Trophoblast cell (in vitro differentiated cells and primary cell): Measurements from ENCODE around the gene MAPK11.

ENCODE experiments used
- DNase-seq, 2 donors: peaks; one replicate each; pipeline ENCODE4 v3.0.0-alpha.2; 2016
- H2AFZ ChIP-seq: 2 replicates; pipeline ENCODE4 v1.6.1; 2013; ENCODE audit warnings: low read length, moderate library complexity, mild to moderate bottlenecking; ENCODE audit not compliant: insufficient read depth, poor library complexity
- H2AK5ac ChIP-seq: 2 replicates; pipeline ENCODE4 v1.6.1; 2013; ENCODE audit warnings: mild to moderate bottlenecking, low read length
- H2BK120ac ChIP-seq: 2 replicates; pipeline ENCODE4 v1.6.1; 2013; ENCODE audit warnings: low read length, mild to moderate bottlenecking, moderate library complexity; ENCODE audit not compliant: insufficient read depth, poor library complexity
- H2BK12ac ChIP-seq: 2 replicates; pipeline ENCODE4 v1.6.1; 2013; ENCODE audit warnings: mild to moderate bottlenecking, low read length, moderate library complexity
- H2BK5ac ChIP-seq: 2 replicates; pipeline ENCODE4 v1.6.1; 2013; ENCODE audit warnings: low read length, low read depth, moderate library complexity, mild to moderate bottlenecking; ENCODE audit not compliant: poor library complexity
- H3K14ac ChIP-seq: 2 replicates; pipeline ENCODE4 v1.6.1; 2013; ENCODE audit warnings: mild to moderate bottlenecking, low read length
- H3K18ac ChIP-seq: 2 replicates; pipeline ENCODE4 v1.6.1; 2013; ENCODE audit warnings: mild to moderate bottlenecking, low read length
- H3K23ac ChIP-seq: 2 replicates; pipeline ENCODE4 v1.6.1; 2013; ENCODE audit warnings: low read length
- H3K27ac ChIP-seq: 2 replicates; pipeline ENCODE4 v1.5.1; 2013; ENCODE audit warnings: low read depth, mild to moderate bottlenecking, inconsistent platforms, low read length, moderate library complexity
- H3K27me3 ChIP-seq: 2 replicates; pipeline ENCODE4 v1.6.1; 2013; ENCODE audit warnings: inconsistent platforms, mild to moderate bottlenecking, low read length, moderate library complexity; ENCODE audit not compliant: insufficient read depth
- H3K36me3 ChIP-seq, 2 experiments: 1 replicate in 1 of 2; 2 replicates in 1 of 2; pipeline ENCODE4 v1.6.1; 2013; ENCODE audit warnings: low read length in 2 of 2, mild to moderate bottlenecking in 2 of 2, moderate library complexity in 1 of 2; ENCODE audit not compliant: insufficient read depth in 2 of 2, control insufficient read depth in 1 of 2
- H3K4ac ChIP-seq: 2 replicates; pipeline ENCODE4 v1.6.1; 2013; ENCODE audit warnings: low read depth, mild to moderate bottlenecking, low read length, moderate library complexity
- H3K4me1 ChIP-seq, 2 experiments: 1 replicate in 1 of 2; 2 replicates in 1 of 2; pipeline ENCODE4 v1.6.1; 2013; ENCODE audit warnings: low read length in 2 of 2, mild to moderate bottlenecking in 2 of 2, moderate library complexity in 1 of 2; ENCODE audit not compliant: insufficient read depth in 2 of 2, control insufficient read depth in 1 of 2
- H3K4me2 ChIP-seq: 2 replicates; pipeline ENCODE4 v1.6.1; 2013; ENCODE audit warnings: inconsistent platforms, mild to moderate bottlenecking, low read length, moderate library complexity
- H3K4me3 ChIP-seq: 2 replicates; pipeline ENCODE4 v1.5.1; 2013; ENCODE audit warnings: mild to moderate bottlenecking, low read depth, low read length, inconsistent platforms
- H3K79me1 ChIP-seq: one replicate; pipeline ENCODE4 v1.6.1; 2013; ENCODE audit warnings: low read length
- H3K79me2 ChIP-seq: 2 replicates; pipeline ENCODE4 v1.6.1; 2013; ENCODE audit warnings: low read length, mild to moderate bottlenecking; ENCODE audit not compliant: control insufficient read depth, insufficient read depth, poor library complexity
- H3K9ac ChIP-seq: 2 replicates; pipeline ENCODE4 v1.6.1; 2013; ENCODE audit warnings: mild to moderate bottlenecking, low read length
- H3K9me3 ChIP-seq: 2 replicates; pipeline ENCODE4 v1.6.1; 2013; ENCODE audit warnings: low read depth, mild to moderate bottlenecking, control low read depth, inconsistent platforms, low read length; ENCODE audit not compliant: insufficient read depth
- H4K12ac ChIP-seq: 2 replicates; pipeline ENCODE4 v1.6.1; 2013; ENCODE audit warnings: low read depth, mild to moderate bottlenecking, low read length, moderate library complexity
- H4K8ac ChIP-seq: 2 replicates; pipeline ENCODE4 v1.6.1; 2013; ENCODE audit warnings: low read depth, mild to moderate bottlenecking, low read length, moderate library complexity
- H4K91ac ChIP-seq: one replicate; pipeline ENCODE4 v1.6.1; 2013; ENCODE audit warnings: low read depth, mild to moderate bottlenecking, low read length, moderate library complexity
- WGBS: extraction: QIAGEN DNeasy Blood & Tissue Kit; methylation state at CpG from one replicate; pipeline ENCODE4 v1.1.7; 2013; ENCODE audit warnings: missing lambda C conversion rate; ENCODE audit not compliant: insufficient read length, insufficient coverage; ENCODE audit errors: extremely low coverage; 5-methylcytosine and 5-hydroxymethylcytosine counted together

MAPK11 gene

GRCh38 chr22:50255607-50256006 is 14.6 kb downstream of the MAPK11 start:
- H2BK120ac ChIP-seq = no peak overlapping the region
- H2AK5ac ChIP-seq = no peak overlapping the region
- peaks cover 4% of the 10 kb centered on the region for H3K79me2 ChIP-seq
- H3K23ac ChIP-seq = no peak overlapping the region
- no peak overlapping the region for H3K4ac ChIP-seq
- H3K4me1 ChIP-seq = peaks cover 17 to 21% of the 10 kb centered on the region in 2 experiments
- H3K14ac ChIP-seq = no peak overlapping the region
- H3K27ac ChIP-seq = no peak overlapping the region
- WGBS = no CpG with 5 or more reads among the region's 17 CpGs
- H2BK12ac ChIP-seq = no peak overlapping the region
- no peaks in the 10 kb centered on the region for H3K36me3 ChIP-seq
- H4K91ac ChIP-seq = no peak overlapping the region
- H3K79me1 ChIP-seq = peaks cover 7% of the 10 kb centered on the region
- H4K8ac ChIP-seq = no peak overlapping the region
- H3K9ac ChIP-seq = no peak overlapping the region
- no peak overlapping the region for H2BK5ac ChIP-seq
- H4K12ac ChIP-seq = no peak overlapping the region
- no peak overlapping the region for H3K4me3 ChIP-seq
- DNase-seq = no peak
- H3K27me3 ChIP-seq = peaks cover 5% of the 10 kb centered on the region
- no peaks in the 10 kb centered on the region for H3K9me3 ChIP-seq
- H3K18ac ChIP-seq = no peak overlapping the region
- H2AFZ ChIP-seq = no peak overlapping the region
- no peak overlapping the region for H3K4me2 ChIP-seq

- Histone ChIP-seq H3K79me1 (peaks cover 7% of the 10 kb centered on the region), H3K79me2 (peaks cover 5% of the 10 kb centered on the region), H2AFZ (no peak overlapping the region), H4K12ac (no peak overlapping the region), H4K91ac (no peak overlapping the region), H3K9ac (no peak overlapping the region), H3K4me2 (no peak overlapping the region), H3K27ac (no peak overlapping the region), H2AK5ac (no peak overlapping the region), H3K4me3 (no peak overlapping the region), H2BK120ac (no peak overlapping the region), H2BK12ac (no peak overlapping the region), H3K14ac (no peak overlapping the region), H2BK5ac (no peak overlapping the region), H3K4me1 (peaks cover 17 to 25% of the 10 kb centered on the region in 2 experiments), H3K9me3 (peaks cover 2% of the 10 kb centered on the region), H3K18ac (no peak overlapping the region), H3K27me3 (no peaks in the 10 kb centered on the region), H3K23ac (no peak overlapping the region), H3K36me3 (no peaks in the 10 kb centered on the region), H4K8ac (no peak overlapping the region), H3K4ac (no peak overlapping the region)
- WGBS = no CpG with 5 or more reads among the region's 19 CpGs
- DNase-seq = no peak
These were observed 15.1 kb downstream of the MAPK11 start for GRCh38 chr22:50255099-50255498.

GRCh38 chr22:50253941-50254340 is 16.2 kb downstream of the MAPK11 start:
- Histone ChIP-seq H3K18ac (no peak overlapping the region), H3K27ac (no peak overlapping the region), H4K91ac (no peak overlapping the region), H3K79me1 (peaks cover 7% of the 10 kb centered on the region), H3K4ac (no peak overlapping the region), H3K9me3 (peaks cover 3% of the 10 kb centered on the region), H3K79me2 (peaks cover 5% of the 10 kb centered on the region), H3K4me1 (peaks cover 19 to 27% of the 10 kb centered on the region in 2 experiments), H3K14ac (no peak overlapping the region), H4K8ac (no peak overlapping the region), H2AFZ (no peak overlapping the region), H3K23ac (no peak overlapping the region), H4K12ac (no peak overlapping the region), H2BK120ac (no peak overlapping the region), H2BK12ac (no peak overlapping the region), H3K4me3 (no peak overlapping the region), H3K4me2 (no peak overlapping the region), H3K36me3 (peaks cover 0 to 4% of the 10 kb centered on the region in 2 experiments), H2AK5ac (no peak overlapping the region), H3K9ac (no peak overlapping the region), H2BK5ac (no peak overlapping the region), H3K27me3 (no peaks in the 10 kb centered on the region)
- no peak for DNase-seq
- no CpG with 5 or more reads among the region's 8 CpGs for WGBS

DNA sequence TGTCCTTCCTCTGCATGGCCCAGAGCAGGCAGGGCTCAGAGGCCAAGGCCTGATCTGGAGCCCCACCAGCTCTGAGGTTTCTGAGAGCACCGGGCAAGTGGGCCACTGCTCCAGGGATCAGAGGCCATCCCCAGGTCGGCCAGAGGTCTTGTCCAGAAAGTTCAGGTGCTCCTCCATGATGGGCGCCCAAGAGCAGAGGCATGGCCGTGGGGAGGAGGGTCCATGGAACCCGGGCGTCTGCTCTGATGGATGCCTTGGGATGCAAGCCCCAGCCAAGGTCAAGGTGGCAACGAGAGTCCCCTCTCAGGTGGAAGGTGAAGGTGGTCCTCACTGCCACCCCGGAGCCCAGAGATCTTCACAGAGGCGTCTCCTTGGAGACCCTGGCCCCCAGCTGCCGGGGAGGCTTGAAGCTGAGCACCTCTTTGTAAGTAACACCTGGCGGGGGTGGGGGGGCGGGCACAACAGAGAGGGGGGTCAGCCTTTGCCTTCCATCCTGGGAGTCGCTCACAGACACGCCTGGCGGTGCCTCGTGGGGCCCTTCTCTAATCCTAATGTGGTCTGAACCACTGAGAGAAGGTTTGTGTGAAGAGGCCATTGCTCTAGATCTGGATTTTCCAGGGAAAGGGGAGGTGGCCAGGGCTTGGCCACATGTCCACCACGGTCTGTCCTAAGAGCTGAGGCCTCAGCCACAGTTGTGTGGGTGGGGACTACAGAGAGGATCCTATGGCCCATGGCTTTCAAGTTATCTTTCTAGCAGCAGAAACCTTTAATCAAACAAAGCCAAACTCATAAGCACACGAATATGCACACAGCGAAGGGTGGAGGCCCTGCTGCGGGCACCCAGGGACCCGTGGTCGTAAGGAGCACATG is 16.9 kb downstream of the MAPK11 start:
- H3K4ac ChIP-seq = no peak overlapping the region
- H3K27ac ChIP-seq = no peak overlapping the region
- no peak overlapping the region for H3K4me3 ChIP-seq
- no peak overlapping the region for H2AFZ ChIP-seq
- H3K9me3 ChIP-seq = peaks cover 3% of the 10 kb centered on the region
- no peak for DNase-seq
- no peak overlapping the region for H4K91ac ChIP-seq
- no peak overlapping the region for H4K12ac ChIP-seq
- H2AK5ac ChIP-seq = no peak overlapping the region
- no peak overlapping the region for H3K14ac ChIP-seq
- peaks cover 7% of the 10 kb centered on the region for H3K79me1 ChIP-seq
- no peaks in the 10 kb centered on the region for H3K27me3 ChIP-seq
- H4K8ac ChIP-seq = no peak overlapping the region
- no peak overlapping the region for H2BK5ac ChIP-seq
- no peak overlapping the region for H3K23ac ChIP-seq
- peaks cover 5% of the 10 kb centered on the region for H3K79me2 ChIP-seq
- peaks cover 19 to 27% of the 10 kb centered on the region in 2 experiments for H3K4me1 ChIP-seq
- no peak overlapping the region for H3K4me2 ChIP-seq
- no peak overlapping the region for H3K9ac ChIP-seq
- H3K18ac ChIP-seq = no peak overlapping the region
- WGBS = no CpG with 5 or more reads among the region's 22 CpGs
- no peak overlapping the region for H2BK12ac ChIP-seq
- peaks cover 2 to 4% of the 10 kb centered on the region in 2 experiments for H3K36me3 ChIP-seq
- H2BK120ac ChIP-seq = no peak overlapping the region
